Right ventricle myocardium inferior (tissue), 1 donor: Measurements from ENCODE around the gene MRNIP. TPM values are rescaled to one million over a fixed set of nuclear protein-coding genes. Genes with fewer than 3 reads are reported as not detected.
A peak's percentile ranks its signal among the peaks of the same experiment; 100 is the strongest.

ENCODE experiments used
- ATAC-seq: fragments of 200-7000 bp; cut with Tn5 transposase; one replicate; pipeline ENCODE4 v1.9.1; 2020; ENCODE audit warnings: mild to moderate bottlenecking, moderate library complexity
- DNase-seq: peaks from one replicate; pipeline ENCODE4 v3.0.0; 2021; ENCODE audit errors: missing footprints
- intact Hi-C: fragments of 100-400 bp; cut with DNase I; formaldehyde crosslinking; loops from one replicate; pipeline ENCODE4 v1.11.0; 2022
- total RNA-seq: library from RNA; stranded (reverse); fragmentation: NEBNext Ultra II Directional; extraction: Animal tissue kit (Norgen Biotek cat#: 25700); gene quantifications from one replicate; pipeline ENCODE4 v1.2.1, GENCODE V29; 2021
- donor health status: DM: no; HTN: yes; CAD: no; lungs with severe emphysema.

The MRNIP gene
- total RNA-seq, 1 donor from 2014 or later, result 12.2 TPM

DNA sequence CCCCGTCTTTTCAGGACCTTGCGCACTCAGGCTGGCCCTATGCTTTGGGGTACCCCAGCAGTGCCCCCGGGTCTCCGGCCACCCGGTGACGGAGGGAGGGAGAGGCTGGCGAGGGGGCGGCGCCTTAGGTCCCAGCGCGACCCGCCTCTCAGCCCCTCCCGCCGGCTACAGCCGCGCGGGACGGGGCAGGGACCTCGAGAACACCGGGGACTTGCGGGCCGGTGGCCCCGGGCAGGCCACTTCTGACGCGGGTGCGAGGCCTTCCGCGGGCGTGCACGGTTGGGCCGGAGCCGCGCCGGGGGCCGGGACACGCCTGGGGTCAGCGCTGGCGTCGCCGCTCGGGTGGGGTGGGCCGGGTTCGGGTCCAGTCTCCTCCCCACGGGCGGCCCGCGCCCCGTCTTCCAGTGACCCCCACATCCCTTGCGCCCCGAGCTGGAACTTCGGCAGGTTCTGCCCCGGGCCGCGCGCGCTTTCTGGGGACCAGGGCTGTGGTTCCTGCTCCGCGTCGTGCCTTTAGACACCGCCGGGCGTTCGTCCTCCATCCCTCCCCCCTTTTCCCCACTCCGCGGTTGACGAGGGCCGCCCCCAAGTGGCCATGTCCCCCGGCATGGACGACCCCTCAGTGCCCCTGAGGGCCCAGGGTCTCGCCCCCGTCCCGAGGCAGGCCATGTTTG, 41.7 kb downstream of the MRNIP start:
- intact Hi-C loops, result no loop called here
- no peak for ATAC-seq
- peak; percentile 69 for DNase-seq

- DNase-seq (peak; percentile 56), ATAC-seq (no peak)
- intact Hi-C loops, result no loop called here
Observed at GRCh38 chr5:179816401-179816795, 42.2 kb downstream of the MRNIP start.

DNA sequence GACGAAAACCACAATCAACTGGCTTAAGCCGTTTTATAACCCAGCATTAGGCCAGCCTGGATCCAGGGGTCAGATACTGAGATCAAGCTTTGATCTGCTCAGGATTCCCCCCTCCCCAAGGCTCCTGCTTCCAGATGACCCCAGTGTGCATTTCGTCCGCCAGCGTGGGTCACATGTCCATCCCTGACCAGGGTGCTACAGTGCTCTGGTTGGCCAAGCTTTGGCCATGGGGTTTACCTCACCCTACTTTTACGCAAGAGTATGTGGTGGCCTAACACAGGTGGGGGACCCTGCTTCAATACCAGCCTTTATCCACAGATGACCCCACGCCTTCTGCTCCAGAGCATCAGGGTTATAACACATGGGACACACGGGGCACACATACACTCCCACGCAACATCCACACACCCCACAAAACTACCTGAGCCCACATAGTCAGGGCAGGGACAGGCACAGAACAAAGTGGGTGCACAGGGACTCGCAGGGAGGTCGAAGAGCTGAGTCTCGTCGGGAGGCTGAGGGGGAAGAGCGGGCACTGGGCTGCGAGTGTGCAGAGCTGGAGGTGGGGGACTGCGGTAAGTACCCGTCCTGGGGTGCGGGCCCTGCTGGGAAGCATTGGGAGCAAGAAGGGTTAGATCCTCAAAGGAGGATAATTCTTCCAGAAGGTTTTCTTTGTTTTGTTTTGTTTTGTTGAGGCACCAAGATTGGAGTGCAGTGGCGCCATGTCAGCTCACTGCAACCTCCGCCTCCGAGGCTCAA, 42.9 kb downstream of the MRNIP start:
- ATAC-seq (no peak), DNase-seq (peak; percentile 33)
- intact Hi-C loops, result no loop called here

- ATAC-seq, result no peak
- intact Hi-C loops, result no loop called here
- DNase-seq, result no peak
Observed at GRCh38 chr5:179814090-179814489, 44.5 kb downstream of the MRNIP start.

- intact Hi-C loops, result no loop called here
- no peak for DNase-seq
- ATAC-seq, result no peak
Observed at GRCh38 chr5:179812997-179813607, 45.5 kb downstream of the MRNIP start.

DNA sequence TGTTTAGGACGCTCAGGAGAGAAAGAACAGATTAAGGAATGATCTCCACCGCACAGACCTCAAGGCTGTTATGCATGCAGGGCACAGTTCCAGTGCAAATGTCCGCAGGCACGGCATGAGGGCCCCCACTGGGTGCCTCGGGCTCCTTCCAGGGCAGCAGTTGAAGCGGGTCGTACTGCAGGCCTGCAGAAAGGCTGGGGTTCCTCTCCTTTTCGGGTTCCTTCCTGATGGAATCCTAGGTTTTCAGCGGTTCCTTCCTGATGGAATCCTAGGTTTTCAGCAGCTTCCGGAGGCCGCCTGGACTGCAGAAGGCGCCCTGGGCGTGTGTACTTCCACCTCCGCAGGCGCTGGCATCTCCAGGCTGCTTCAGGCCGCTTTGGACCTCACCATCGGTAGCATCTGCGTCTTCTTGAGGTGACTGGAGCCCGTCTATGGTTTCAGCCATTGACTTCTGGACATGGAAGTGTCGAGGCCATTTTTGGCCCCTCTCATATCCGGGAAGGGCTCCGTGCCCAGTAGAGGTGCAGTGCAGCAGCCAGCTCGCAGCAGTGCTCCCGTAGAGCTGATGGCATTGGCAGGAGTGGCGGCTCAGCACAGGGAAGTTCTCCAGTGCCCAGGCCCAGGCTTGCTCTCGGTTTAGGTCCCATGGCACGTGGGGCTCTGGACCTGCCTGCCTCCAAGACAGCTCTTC, 46.3 kb downstream of the MRNIP start:
- DNase-seq (peak; percentile 31), ATAC-seq (no peak)
- intact Hi-C loops, result no loop called here

- intact Hi-C loops, result loop anchor here (2.0 to 5.0 kb wide), 2 partner anchors 14 to 101 kb away; partner anchors contain the start of genes SQSTM1 and TBC1D9B
- peak; percentile 90 for DNase-seq
- peak; percentile 93 for ATAC-seq
Observed at GRCh38 chr5:179806250-179807048, 52.2 kb downstream of the MRNIP start, which contains the start of gene MGAT4B. TSS of gene MGAT4B (minus strand) at chr5:179806866. CDS start at chr5:179806583, 283 bp downstream.

DNA sequence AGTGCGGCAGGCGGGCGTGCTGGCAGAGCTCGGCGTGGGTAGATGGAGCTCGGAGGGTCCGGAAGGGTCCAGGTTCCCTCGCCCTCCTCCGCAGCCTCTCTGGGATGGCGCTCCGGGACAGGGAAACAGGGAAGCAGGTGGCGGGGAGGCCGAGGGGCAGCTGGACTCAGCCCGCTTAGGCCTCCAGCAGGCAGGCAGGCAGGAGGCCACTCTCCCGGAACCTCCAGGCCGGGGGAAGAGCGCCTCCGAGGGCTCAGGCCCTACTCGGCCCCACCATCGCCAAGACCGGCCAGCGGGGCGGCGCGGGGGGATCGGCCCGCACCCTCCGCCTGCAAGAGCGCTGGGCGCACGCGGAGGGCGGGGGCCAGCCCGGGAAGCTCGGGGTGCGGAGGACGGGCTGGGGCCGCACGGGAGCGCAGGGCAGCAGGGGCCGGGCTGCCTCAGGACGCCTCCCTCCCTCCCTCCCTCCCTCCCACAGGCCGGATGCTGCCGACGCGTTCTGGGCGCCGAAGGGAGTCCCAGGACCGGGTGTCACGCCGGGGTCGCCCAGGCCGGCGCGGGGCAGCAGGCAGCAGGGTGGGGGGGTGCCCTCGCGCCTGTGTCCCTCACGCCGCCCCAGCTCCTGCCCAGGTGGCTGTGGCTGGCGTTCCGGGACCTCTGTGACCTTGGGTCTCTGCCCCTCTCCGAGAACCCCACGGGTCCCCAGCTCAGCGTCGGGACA, 52.9 kb downstream of the MRNIP start:
- ATAC-seq (peak; percentile 42), DNase-seq (peak; percentile 73)
- intact Hi-C loops, result loop anchor here (2.0 to 5.0 kb wide), 2 partner anchors 15 to 102 kb away; partner anchors contain the start of genes SQSTM1 and TBC1D9B

DNA sequence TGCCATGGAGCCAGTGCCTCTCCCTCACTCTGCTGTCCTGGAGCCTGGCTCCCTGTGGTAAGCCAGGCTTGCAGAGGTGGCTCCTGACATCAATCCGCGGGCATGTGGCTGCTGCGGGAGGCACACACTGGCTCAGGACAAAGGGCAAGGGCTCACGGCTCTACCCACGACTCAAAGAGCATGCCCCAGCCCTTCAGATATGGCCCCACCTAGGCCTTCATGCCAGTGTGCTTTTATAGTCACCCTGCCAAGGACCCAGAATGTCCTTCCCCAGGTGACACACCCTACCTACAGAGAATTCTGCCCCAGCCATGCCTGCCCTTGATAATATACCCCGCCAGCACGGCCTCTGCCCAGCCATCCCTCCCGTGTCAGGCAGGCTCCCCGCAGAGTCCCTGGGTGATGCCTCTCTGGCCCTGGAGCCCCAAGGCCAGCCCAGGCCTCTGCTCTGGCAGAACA, 53.5 kb downstream of the MRNIP start:
- intact Hi-C loops, result loop anchor here (5.0 kb wide), 1 partner anchor 102 kb away; the partner anchor contains the start of gene TBC1D9B
- DNase-seq (peak; percentile 30), ATAC-seq (no peak)

DNA sequence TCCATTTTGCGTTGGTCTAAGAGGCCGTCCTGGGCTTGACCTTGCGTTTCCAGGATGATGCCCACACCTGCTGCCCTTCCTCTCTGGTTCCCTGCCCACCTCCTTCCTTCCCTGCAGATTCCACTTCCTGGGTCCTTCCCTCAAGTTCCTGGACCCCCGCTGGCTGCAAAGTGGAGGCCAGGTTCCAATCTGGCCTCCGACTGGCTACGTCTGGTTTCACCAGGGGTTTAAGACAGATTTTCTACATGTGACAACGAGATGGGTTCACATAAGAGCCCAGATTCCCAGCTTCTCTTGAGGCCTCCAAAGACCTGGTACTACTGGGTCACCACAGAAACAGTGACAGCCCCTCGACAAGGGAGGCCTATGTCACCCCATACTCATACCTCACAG, 54.1 kb downstream of the MRNIP start:
- intact Hi-C loops, result no loop called here
- ATAC-seq (no peak), DNase-seq (no peak)

- ATAC-seq, result no peak
- peak; percentile 73 for DNase-seq
- intact Hi-C loops, result no loop called here
Observed at GRCh38 chr5:179803651-179804554, 54.7 kb downstream of the MRNIP start.

DNA sequence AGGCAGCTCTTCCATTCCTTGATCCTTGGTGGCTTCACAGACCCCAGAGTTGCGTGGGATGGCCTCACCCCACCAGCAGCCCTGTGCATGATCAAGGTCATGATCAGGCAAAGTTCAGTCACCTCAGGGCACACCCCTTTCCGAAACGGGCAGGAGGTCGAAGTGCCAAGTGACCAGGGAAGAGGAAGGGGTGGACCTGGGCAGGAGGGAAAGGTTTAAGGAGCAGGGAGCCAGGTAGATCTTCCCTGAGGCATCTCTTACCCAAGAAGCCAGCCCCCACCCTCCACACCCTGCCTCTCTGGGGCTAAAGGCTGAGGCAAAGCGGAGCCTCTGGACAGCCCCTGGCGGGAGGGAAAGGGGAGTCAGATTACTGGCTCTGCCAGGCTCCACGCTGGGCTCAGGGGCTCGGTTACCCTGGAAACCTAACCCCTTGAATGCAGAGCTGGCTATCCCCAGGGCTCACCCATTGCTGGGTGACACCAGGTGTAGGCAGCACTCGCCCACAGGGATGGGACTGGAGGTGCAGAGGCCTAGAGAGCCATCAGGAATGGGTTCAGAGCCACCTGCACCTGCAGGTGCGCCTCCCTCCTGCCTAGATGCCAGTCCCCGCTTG, 55.6 kb downstream of the MRNIP start:
- ATAC-seq, result no peak
- intact Hi-C loops, result no loop called here
- DNase-seq, result peak; percentile 45

DNA sequence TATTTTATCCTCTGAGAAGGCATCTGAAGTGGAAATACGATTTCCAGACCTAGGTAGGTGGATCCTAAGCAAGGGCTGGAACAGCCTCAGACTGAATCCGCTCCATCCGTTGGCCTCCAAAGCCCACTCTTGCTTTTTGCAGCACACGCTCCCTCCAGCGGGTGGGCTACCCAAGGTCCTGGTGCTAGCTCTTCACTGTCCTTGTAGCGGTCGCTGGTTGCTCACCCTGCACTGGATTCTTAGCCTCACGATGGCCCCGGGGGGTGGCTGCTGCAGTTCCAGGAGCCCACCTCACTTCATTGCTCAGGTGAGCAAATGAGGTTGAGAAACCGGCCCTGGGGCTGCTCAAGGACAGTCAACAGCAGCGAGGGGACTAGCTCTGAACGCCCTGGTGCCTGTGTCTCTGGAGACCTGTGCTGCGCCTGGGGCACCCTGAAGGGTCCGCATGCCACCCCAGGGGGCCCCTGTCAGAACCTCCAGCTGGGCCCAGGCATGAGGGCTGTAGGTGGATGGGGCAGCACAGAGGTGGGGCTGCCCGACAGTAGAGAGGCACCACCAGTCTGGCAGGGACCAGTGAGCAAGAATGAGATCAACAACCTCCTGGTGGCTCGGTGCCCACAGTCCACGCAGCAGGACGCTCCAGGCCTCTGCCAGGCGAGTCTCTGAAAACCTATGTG, 56.3 kb downstream of the MRNIP start:
- intact Hi-C loops, result no loop called here
- ATAC-seq (no peak), DNase-seq (no peak)

- DNase-seq (peak; percentile 90), ATAC-seq (peak; percentile 27)
- intact Hi-C loops, result no loop called here
Observed at GRCh38 chr5:179801304-179802206, 57.1 kb downstream of the MRNIP start.
